Measurements from ENCODE around the gene KTN1. TPM values are rescaled to one million over a fixed set of nuclear protein-coding genes. Genes with fewer than 3 reads are reported as not detected.

KTN1 gene
- total RNA-seq, 1 donor from 2014 or later, result 135 TPM

DNA sequence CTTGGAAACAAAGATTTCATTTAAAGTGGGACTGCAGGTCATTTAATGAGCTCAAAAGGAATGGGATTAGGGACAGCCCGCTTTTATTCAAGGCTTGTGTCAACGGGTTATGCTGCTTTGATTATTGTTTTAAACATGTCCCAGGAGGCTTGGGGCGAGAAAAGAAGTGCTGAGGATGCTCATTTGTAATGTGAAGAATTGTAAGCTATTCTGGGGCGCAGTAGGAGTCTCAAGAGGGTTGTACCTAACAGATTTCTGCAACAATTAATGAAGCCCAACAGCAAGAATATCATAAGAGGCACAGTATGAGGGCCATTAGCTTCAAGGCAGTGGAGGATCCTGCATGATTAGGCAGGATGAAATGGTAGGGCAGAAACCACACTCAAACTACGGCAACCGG, 122.5 kb downstream of the KTN1 start:
- Mint-ChIP-seq H3K9me3 (peaks cover 4% of the 10 kb centered on the region), H3K4me3 (ENCODE audit: low read depth) (no peak overlapping the region), H3K36me3 (ENCODE audit: low read depth) (no peaks in the 10 kb centered on the region), H3K27ac (no peak overlapping the region), H3K4me1 (ENCODE audit: low read depth) (peaks cover 11% of the 10 kb centered on the region), H3K27me3 (ENCODE audit: low read depth) (no peaks in the 10 kb centered on the region)
- DNase-seq (ENCODE audit: low spot score), result no peak
- intact Hi-C loops (cut with micrococcal nuclease), result no loop called here

DNA sequence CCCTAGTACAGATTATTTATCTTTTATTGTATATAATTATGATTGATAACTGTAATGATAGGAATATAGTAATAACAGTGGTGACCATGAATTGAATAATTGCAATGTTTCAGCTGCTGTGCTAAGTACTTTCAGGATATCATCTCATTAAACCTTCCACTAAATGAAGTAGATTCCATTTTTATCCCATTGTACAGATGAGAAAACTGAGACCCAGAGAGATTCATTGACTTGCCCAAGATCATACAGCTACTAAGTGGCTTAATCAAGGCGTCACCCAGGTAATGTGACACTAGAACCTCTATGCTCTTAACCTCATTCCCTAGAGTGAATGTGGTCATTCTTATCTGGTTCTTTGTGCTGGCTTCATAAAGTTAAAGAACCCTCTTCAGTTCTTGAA, 124.6 kb downstream of the KTN1 start:
- Mint-ChIP-seq H3K36me3 (ENCODE audit: low read depth) (no peaks in the 10 kb centered on the region), H3K27ac (no peak overlapping the region), H3K27me3 (ENCODE audit: low read depth) (no peaks in the 10 kb centered on the region), H3K9me3 (peaks cover 4% of the 10 kb centered on the region), H3K4me1 (ENCODE audit: low read depth) (peaks cover 11% of the 10 kb centered on the region), H3K4me3 (ENCODE audit: low read depth) (no peak overlapping the region)
- intact Hi-C loops (cut with micrococcal nuclease), result loop anchor here (5.0 kb wide), 1 partner anchor 638 kb away; no protein-coding TSS in a partner anchor
- no peak for DNase-seq (ENCODE audit: low spot score)

DNA sequence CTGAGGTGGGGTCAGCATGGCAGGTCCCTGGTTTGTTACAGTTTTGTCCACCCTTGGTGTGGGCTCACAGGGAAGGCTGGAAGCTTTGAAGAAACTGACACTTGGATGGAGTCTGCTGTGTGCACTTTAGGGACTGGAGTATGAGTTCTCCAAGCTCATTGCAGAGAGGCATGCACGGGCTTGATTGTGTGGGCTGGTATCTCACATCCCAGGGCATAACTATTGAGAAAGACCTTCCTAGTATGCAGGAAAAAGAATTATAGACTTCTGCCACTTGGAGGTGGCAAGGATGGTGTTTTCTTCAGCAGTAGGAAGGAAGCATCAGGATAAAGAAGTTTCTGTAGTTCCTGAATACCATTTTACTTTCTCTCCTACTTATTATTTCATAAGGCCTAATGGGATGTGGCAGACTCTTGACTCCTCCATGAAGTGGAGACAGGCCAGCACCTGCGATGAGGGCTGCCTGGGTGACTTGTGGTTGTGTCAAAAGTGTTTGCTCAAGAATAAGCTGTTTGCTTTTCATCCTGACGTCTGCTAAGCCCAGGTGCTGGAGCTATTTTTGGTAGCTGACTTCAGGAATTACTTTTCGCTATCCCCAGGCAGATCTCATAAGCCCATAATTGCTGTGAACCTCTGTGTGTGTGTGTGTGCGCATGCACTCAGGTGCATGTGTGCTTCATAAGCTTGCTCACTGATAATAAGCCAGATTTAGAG, 125.8 kb downstream of the KTN1 start:
- Mint-ChIP-seq H3K27ac (no peak overlapping the region), H3K4me1 (ENCODE audit: low read depth) (peaks cover 10% of the 10 kb centered on the region), H3K4me3 (ENCODE audit: low read depth) (no peak overlapping the region), H3K36me3 (ENCODE audit: low read depth) (no peaks in the 10 kb centered on the region), H3K9me3 (peaks cover 4% of the 10 kb centered on the region), H3K27me3 (ENCODE audit: low read depth) (no peaks in the 10 kb centered on the region)
- no peak for DNase-seq (ENCODE audit: low spot score)
- intact Hi-C loops (cut with micrococcal nuclease), result loop anchor here (5.0 kb wide), 1 partner anchor 636 kb away; no protein-coding TSS in a partner anchor

- intact Hi-C loops (cut with micrococcal nuclease), result loop anchor here (5.0 kb wide), 1 partner anchor 636 kb away; no protein-coding TSS in a partner anchor
- Mint-ChIP-seq H3K27ac (no peak overlapping the region), H3K4me1 (ENCODE audit: low read depth) (peaks cover 7% of the 10 kb centered on the region)
These were observed 126.3 kb downstream of the KTN1 start for GRCh38 chr14:55706365-55706684.

DNA sequence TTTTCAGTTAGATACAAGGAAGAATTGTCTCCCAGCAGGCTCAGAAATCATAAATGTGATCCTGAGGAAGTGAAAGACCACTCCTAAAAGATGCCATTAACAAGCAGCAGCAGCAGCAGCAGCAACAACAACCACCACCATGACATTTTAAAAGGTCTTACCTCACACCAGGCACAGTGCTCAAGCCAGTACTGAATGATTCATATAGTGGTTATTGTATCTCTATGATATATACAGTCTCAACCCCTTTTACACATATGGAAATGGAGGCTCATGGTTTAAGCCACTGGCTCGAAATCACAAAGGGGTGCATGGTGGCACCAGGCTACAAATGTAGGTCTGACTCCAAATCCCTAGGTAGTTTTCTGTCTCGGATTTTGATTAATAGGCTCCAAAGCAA, 126.9 kb downstream of the KTN1 start:
- Mint-ChIP-seq H3K4me3 (ENCODE audit: low read depth) (no peak overlapping the region), H3K4me1 (ENCODE audit: low read depth) (peaks cover 3% of the 10 kb centered on the region), H3K27me3 (ENCODE audit: low read depth) (no peaks in the 10 kb centered on the region), H3K9me3 (no peaks in the 10 kb centered on the region), H3K27ac (no peak overlapping the region), H3K36me3 (ENCODE audit: low read depth) (no peaks in the 10 kb centered on the region)
- DNase-seq (ENCODE audit: low spot score), result no peak
- intact Hi-C loops (cut with micrococcal nuclease), result loop anchor here (5.0 kb wide), 1 partner anchor 635 kb away; no protein-coding TSS in a partner anchor

More at GRCh38 chr14:55706365-55706684, 126.3 kb downstream of the KTN1 start:
- no peaks in the 10 kb centered on the region for H3K27me3 Mint-ChIP-seq (ENCODE audit: low read depth)
- no peak overlapping the region for H3K4me3 Mint-ChIP-seq (ENCODE audit: low read depth)
- H3K9me3 Mint-ChIP-seq, result peaks cover 2% of the 10 kb centered on the region
- H3K36me3 Mint-ChIP-seq (ENCODE audit: low read depth), result no peaks in the 10 kb centered on the region
- DNase-seq (ENCODE audit: low spot score), result no peak

DNA sequence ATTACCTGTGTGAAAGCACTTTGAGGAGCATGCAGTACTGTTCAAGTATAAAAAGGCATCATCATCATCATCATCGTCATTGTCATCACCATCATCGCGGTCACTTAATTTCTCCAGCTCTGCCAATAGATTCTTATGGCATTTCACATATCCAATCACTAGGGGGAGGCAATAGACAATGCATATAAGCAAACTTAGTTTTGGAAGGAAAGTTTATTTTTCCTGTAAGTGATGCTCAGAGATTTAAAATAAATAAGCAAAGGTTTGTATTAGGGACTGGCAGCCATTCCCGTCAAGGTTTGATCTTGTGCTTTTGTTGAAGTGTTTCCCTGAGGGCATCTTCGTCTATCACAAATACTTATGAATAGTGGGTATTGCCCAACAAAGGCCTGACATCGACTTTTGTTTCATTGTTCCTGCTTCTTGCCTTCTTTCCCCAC, 127.4 kb downstream of the KTN1 start:
- Mint-ChIP-seq H3K9me3 (no peaks in the 10 kb centered on the region), H3K4me1 (ENCODE audit: low read depth) (peaks cover 3% of the 10 kb centered on the region), H3K27me3 (ENCODE audit: low read depth) (no peaks in the 10 kb centered on the region), H3K27ac (no peak overlapping the region), H3K36me3 (ENCODE audit: low read depth) (no peaks in the 10 kb centered on the region), H3K4me3 (ENCODE audit: low read depth) (no peak overlapping the region)
- DNase-seq (ENCODE audit: low spot score), result no peak
- intact Hi-C loops (cut with micrococcal nuclease), result loop anchor here (5.0 kb wide), 1 partner anchor 635 kb away; no protein-coding TSS in a partner anchor

DNA sequence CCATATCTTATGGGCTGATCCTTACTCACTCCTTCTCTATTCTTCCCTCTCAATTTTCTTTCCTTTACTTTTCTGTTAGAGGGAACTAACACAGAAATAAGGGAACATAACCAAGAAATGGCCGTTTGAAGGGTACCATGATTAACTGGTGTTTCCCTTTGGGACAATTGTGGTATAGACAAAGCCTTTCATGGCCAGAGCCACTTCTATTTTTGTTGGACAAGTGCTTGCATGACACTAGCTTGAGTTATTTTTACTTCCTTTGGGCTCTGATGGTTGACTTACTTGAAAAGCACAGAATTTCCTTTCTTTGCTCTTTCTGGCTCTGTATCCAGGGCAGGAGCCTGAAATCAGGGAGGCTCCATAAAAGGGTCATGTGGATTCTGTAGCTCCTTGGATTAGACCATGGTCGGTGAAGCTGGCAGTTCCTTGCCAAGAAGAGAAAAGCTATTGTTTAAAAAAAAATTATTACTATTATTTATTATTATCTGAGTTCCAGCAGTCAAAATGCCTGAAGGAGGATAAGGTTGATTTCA, 130.6 kb downstream of the KTN1 start:
- H3K27me3 Mint-ChIP-seq (ENCODE audit: low read depth), result no peaks in the 10 kb centered on the region
- H3K4me3 Mint-ChIP-seq (ENCODE audit: low read depth), result no peak overlapping the region
- DNase-seq (ENCODE audit: low spot score), result no peak
- no peaks in the 10 kb centered on the region for H3K9me3 Mint-ChIP-seq
- intact Hi-C loops (cut with micrococcal nuclease), result no loop called here
- no peak overlapping the region for H3K27ac Mint-ChIP-seq
- H3K4me1 Mint-ChIP-seq (ENCODE audit: low read depth), result peaks cover 3% of the 10 kb centered on the region
- no peaks in the 10 kb centered on the region for H3K36me3 Mint-ChIP-seq (ENCODE audit: low read depth)

DNA sequence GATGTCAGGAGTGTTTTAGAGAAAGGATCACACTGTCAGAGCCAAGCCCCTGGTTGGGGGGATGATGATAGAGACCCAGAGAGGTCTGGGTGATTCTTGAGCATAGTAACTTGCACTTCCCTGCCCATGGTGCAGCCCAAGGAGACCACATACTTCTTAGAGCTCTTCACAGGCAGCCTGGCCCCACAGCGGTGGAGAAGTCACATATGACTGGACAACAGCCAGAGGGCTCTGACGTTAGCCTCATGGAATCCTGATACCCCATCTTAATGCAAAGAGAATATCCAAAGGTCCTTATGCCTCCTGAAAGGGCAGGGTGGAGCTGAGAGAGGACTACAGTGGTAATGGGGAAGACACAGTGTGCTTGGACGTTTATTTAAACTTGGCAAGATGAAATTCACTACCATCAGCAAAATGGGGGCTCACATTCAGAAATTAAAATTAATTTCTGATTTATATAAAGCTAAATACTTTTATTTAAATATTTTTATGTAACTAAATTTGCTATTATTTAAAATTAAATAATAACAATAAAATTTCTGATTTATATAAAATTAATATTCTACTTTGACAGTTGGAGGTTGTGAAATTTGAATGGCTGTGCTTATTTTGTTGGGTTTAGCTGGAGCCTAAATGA, 131.3 kb downstream of the KTN1 start:
- DNase-seq (ENCODE audit: low spot score), result no peak
- Mint-ChIP-seq H3K27me3 (ENCODE audit: low read depth) (no peaks in the 10 kb centered on the region), H3K4me1 (ENCODE audit: low read depth) (peaks cover 3% of the 10 kb centered on the region), H3K9me3 (no peaks in the 10 kb centered on the region), H3K36me3 (ENCODE audit: low read depth) (no peaks in the 10 kb centered on the region), H3K4me3 (ENCODE audit: low read depth) (no peak overlapping the region), H3K27ac (no peak overlapping the region)
- intact Hi-C loops (cut with micrococcal nuclease), result no loop called here

- H3K4me3 Mint-ChIP-seq (ENCODE audit: low read depth), result no peak overlapping the region
- H3K27ac Mint-ChIP-seq, result no peak overlapping the region
- intact Hi-C loops (cut with micrococcal nuclease), result no loop called here
- no peak for DNase-seq (ENCODE audit: low spot score)
- H3K27me3 Mint-ChIP-seq (ENCODE audit: low read depth), result no peaks in the 10 kb centered on the region
- H3K36me3 Mint-ChIP-seq (ENCODE audit: low read depth), result no peaks in the 10 kb centered on the region
- no peaks in the 10 kb centered on the region for H3K4me1 Mint-ChIP-seq (ENCODE audit: low read depth)
- no peaks in the 10 kb centered on the region for H3K9me3 Mint-ChIP-seq
These were observed 132.5 kb downstream of the KTN1 start for GRCh38 chr14:55712491-55712890.

DNA sequence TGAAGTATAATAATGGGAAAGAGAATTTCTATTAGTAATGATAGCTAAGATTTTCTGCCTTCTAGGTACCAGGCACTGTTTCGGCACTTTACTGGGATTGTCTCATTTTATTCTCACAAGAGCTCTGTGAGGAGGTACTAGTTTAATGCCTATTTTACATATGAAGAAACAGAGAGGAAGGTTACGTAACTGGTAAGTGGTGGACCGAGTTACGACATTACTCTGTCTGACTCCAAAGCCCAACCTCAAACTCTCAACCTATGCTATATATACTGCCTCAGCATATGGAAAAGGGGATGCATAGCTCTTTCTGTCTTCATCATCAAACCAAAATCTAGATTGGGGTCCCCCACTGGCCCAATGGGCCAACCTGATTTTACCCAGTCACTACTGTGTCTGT, 133.5 kb downstream of the KTN1 start:
- H3K27me3 Mint-ChIP-seq (ENCODE audit: low read depth), result no peaks in the 10 kb centered on the region
- DNase-seq (ENCODE audit: low spot score), result no peak
- no peaks in the 10 kb centered on the region for H3K4me1 Mint-ChIP-seq (ENCODE audit: low read depth)
- intact Hi-C loops (cut with micrococcal nuclease), result no loop called here
- no peak overlapping the region for H3K27ac Mint-ChIP-seq
- no peak overlapping the region for H3K4me3 Mint-ChIP-seq (ENCODE audit: low read depth)
- H3K36me3 Mint-ChIP-seq (ENCODE audit: low read depth), result no peaks in the 10 kb centered on the region
- H3K9me3 Mint-ChIP-seq, result no peaks in the 10 kb centered on the region

DNA sequence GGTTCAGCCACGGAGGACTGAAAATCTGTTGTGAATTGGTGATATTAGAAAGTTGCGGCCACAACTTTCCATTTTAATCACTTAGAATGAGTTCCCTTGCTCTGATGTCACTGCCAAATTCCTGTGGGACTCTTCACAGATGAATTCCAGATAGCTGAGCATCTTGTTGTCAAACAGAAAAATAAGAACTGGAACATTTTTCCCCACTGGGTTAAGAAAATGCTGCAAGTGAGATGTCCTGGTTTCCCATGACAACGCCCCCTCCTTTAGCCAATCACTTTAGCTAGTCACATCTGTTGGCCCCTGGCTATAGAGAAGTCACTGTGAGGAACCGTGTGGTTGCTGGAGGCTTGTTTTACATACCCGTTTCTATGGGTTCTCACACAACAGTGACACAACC, 135.9 kb downstream of the KTN1 start:
- DNase-seq (ENCODE audit: low spot score), result no peak
- no peaks in the 10 kb centered on the region for H3K9me3 Mint-ChIP-seq
- H3K4me3 Mint-ChIP-seq (ENCODE audit: low read depth), result no peak overlapping the region
- no peaks in the 10 kb centered on the region for H3K27me3 Mint-ChIP-seq (ENCODE audit: low read depth)
- H3K27ac Mint-ChIP-seq, result no peak overlapping the region
- H3K36me3 Mint-ChIP-seq (ENCODE audit: low read depth), result no peaks in the 10 kb centered on the region
- intact Hi-C loops (cut with micrococcal nuclease), result no loop called here
- no peaks in the 10 kb centered on the region for H3K4me1 Mint-ChIP-seq (ENCODE audit: low read depth)

DNA sequence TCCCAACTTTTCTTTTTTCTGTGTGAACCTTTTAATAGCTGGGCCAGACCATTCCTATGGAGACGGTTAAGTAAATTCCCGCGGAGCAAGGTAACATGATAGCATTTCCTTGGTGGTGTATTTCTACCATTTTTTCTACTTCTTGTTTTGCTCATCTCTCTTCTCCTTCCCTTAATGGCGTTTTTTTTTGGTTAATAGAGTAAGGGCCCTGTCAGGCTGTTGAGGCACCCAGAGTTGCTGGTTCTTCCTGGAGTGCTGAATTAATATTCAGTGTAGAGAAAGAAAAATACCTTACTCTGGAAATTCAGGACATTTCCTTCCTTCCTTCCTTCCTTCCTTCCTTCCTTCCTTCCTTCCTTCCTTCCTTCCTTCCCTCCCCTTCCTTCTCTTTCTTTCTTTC, 137.6 kb downstream of the KTN1 start:
- no peaks in the 10 kb centered on the region for H3K36me3 Mint-ChIP-seq (ENCODE audit: low read depth)
- no peak overlapping the region for H3K4me3 Mint-ChIP-seq (ENCODE audit: low read depth)
- H3K27me3 Mint-ChIP-seq (ENCODE audit: low read depth), result no peaks in the 10 kb centered on the region
- H3K4me1 Mint-ChIP-seq (ENCODE audit: low read depth), result peaks cover 5% of the 10 kb centered on the region
- no peaks in the 10 kb centered on the region for H3K9me3 Mint-ChIP-seq
- intact Hi-C loops (cut with micrococcal nuclease), result no loop called here
- DNase-seq (ENCODE audit: low spot score), result no peak
- no peak overlapping the region for H3K27ac Mint-ChIP-seq

- Mint-ChIP-seq H3K36me3 (ENCODE audit: low read depth) (no peaks in the 10 kb centered on the region), H3K27ac (no peak overlapping the region), H3K9me3 (no peaks in the 10 kb centered on the region), H3K27me3 (ENCODE audit: low read depth) (no peaks in the 10 kb centered on the region), H3K4me3 (ENCODE audit: low read depth) (no peak overlapping the region), H3K4me1 (ENCODE audit: low read depth) (peaks cover 5% of the 10 kb centered on the region)
- intact Hi-C loops (cut with micrococcal nuclease), result no loop called here
- DNase-seq (ENCODE audit: low spot score), result no peak
These were observed 138.5 kb downstream of the KTN1 start for GRCh38 chr14:55718551-55718950.
